A673 (cell line): ENCODE results near the gene GRN. TPM values are rescaled to one million over a fixed set of nuclear protein-coding genes. Genes with fewer than 3 reads are reported as not detected.
A peak's percentile ranks its signal among the peaks of the same experiment; 100 is the strongest.

Source experiments
- BruUV-seq: library from RNA; stranded (reverse); fragments of 400-500 nt; replicated peaks from 2 replicates; lab custom pipeline; 2021; lab: Mats Ljungman, UMichigan
- CTCF ChIA-PET: fragments of 300-600 bp; sonication (Branson Sonifier 250); formaldehyde crosslinking; loops from one replicate; lab custom pipeline; 2022; ENCODE audit warnings: antibody characterized with exemption; lab: Charles Lee
- POLR2A ChIA-PET: fragments of 300-600 bp; sonication (Branson Sonifier 250); formaldehyde crosslinking; loops from one replicate; lab custom pipeline; 2022; ENCODE audit warnings: antibody characterized with exemption; ENCODE audit not compliant: low non-redundant PET; lab: Charles Lee
- DNase-seq: peaks from one replicate; pipeline ENCODE4 v3.0.0-alpha.2; 2015; ENCODE audit warnings: low spot score
- H3K27ac ChIP-seq: fragments of 200-600 bp; sonication (generic); 2 replicates; pipeline ENCODE4 v1.5.1; 2016; ENCODE audit warnings: mixed run types, low read depth, mild to moderate bottlenecking, mixed read lengths, antibody characterized with exemption, low read length; ENCODE audit not compliant: poor library complexity, severe bottlenecking
- H3K27me3 ChIP-seq: fragments of 200-600 bp; sonication (generic); replicated peaks from 2 replicates; pipeline ENCODE4 v1.6.1; 2017; ENCODE audit warnings: mixed run types, low read depth, mild to moderate bottlenecking, mixed read lengths, antibody characterized with exemption, low read length; ENCODE audit not compliant: insufficient read depth, poor library complexity
- H3K36me3 ChIP-seq: fragments of 200-600 bp; sonication (generic); 2 replicates; pipeline ENCODE4 v1.6.1; 2016; ENCODE audit warnings: mixed run types, mild to moderate bottlenecking, mixed read lengths, antibody characterized with exemption, low read length; ENCODE audit not compliant: insufficient read depth, poor library complexity, severe bottlenecking
- H3K4me1 ChIP-seq: fragments of 200-600 bp; sonication (generic); 2 replicates; pipeline ENCODE4 v1.6.1; 2017; ENCODE audit warnings: mixed run types, mild to moderate bottlenecking, mixed read lengths, antibody characterized with exemption, low read length; ENCODE audit not compliant: insufficient read depth, poor library complexity, severe bottlenecking
- H3K4me3 ChIP-seq: fragments of 200-600 bp; sonication (generic); 2 replicates; pipeline ENCODE4 v1.5.1; 2016; ENCODE audit warnings: low read depth, mixed run types, mild to moderate bottlenecking, mixed read lengths, low read length; ENCODE audit not compliant: poor library complexity, severe bottlenecking
- H3K9me3 ChIP-seq: fragments of 200-600 bp; sonication (generic); 2 replicates; pipeline ENCODE4 v1.6.1; 2016; ENCODE audit warnings: mixed run types, low read depth, mild to moderate bottlenecking, mixed read lengths, antibody characterized with exemption, low read length; ENCODE audit not compliant: poor library complexity, severe bottlenecking
- CTCF ChIP-seq: fragments of 300-800, 200-600 bp; sonication (generic); conservative IDR thresholded peaks from 2 replicates; pipeline ENCODE4 v1.5.1; 2017; ENCODE audit warnings: low read depth, mild to moderate bottlenecking, antibody characterized with exemption, low read length, moderate library complexity, mixed read lengths
- EZH2 ChIP-seq: fragments of 200-600 bp; sonication (generic); IDR thresholded peaks from 2 replicates; pipeline ENCODE4 v1.6.1; 2017; ENCODE audit warnings: borderline replicate concordance, low read depth, mild to moderate bottlenecking, mixed read lengths, antibody characterized with exemption, low read length; ENCODE audit not compliant: poor library complexity, severe bottlenecking
- intact Hi-C: fragments of 100-400 bp; cut with micrococcal nuclease; formaldehyde crosslinking; loops from one replicate; pipeline ENCODE4 v1.10.0; 2022; ENCODE audit not compliant: unreplicated experiment
- total RNA-seq: library from RNA; stranded (reverse); gene quantifications from 2 replicates; pipeline ENCODE4 v1.2.3, GENCODE V29; 2021

GRN gene
- total RNA-seq, 1 experiment from 2014 or later, result 50.4 TPM

- POLR2A ChIA-PET, result no interaction called here
- intact Hi-C loops, result no loop called here
Observed at GRCh38 chr17:44350733-44351226, 5.7 kb downstream of the GRN start.

GRCh38 chr17:44351464-44351863 lies 6.4 kb downstream of the GRN start:
- no peaks in the 10 kb centered on the region for H3K36me3 ChIP-seq
- H3K9me3 ChIP-seq, result no peaks in the 10 kb centered on the region
- ChIA-PET CTCF (no interaction called here), POLR2A (no interaction called here)
- DNase-seq, result no peak
- H3K4me1 ChIP-seq, result no peaks in the 10 kb centered on the region
- BruUV-seq, result TSS peak; percentile 45
- H3K4me3 ChIP-seq, result no peak overlapping the region
- H3K27me3 ChIP-seq, result no peaks in the 10 kb centered on the region
- intact Hi-C loops, result no loop called here
- H3K27ac ChIP-seq, result no peak overlapping the region
- TF ChIP-seq EZH2, result no peak
- TF ChIP-seq CTCF, result no peak

More at GRCh38 chr17:44350733-44351226, 5.7 kb downstream of the GRN start:
- Histone ChIP-seq H3K4me1 (no peaks in the 10 kb centered on the region), H3K36me3 (no peaks in the 10 kb centered on the region), H3K27ac (no peak overlapping the region), H3K27me3 (no peaks in the 10 kb centered on the region), H3K9me3 (no peaks in the 10 kb centered on the region), H3K4me3 (no peak overlapping the region)
- CTCF ChIA-PET, result no interaction called here
- TF ChIP-seq CTCF, result peak; percentile 65
- no peak for TF ChIP-seq EZH2
- peak; percentile 59 for DNase-seq
- no TSS peak for BruUV-seq

GRCh38 chr17:44351961-44352827 lies 7.1 kb downstream of the GRN start:
- DNase-seq, result no peak
- intact Hi-C loops, result no loop called here
- Histone ChIP-seq H3K27ac (no peak overlapping the region), H3K9me3 (no peaks in the 10 kb centered on the region), H3K4me1 (no peaks in the 10 kb centered on the region), H3K36me3 (no peaks in the 10 kb centered on the region), H3K4me3 (no peak overlapping the region), H3K27me3 (no peaks in the 10 kb centered on the region)
- TF ChIP-seq CTCF (no peak), EZH2 (no peak)
- POLR2A ChIA-PET, result no interaction called here
- no TSS peak for BruUV-seq
- CTCF ChIA-PET, result no interaction called here
